OCI-LY1 (cell line): Measurements from ENCODE around the gene MARF1.

Experiments used
- H2AFZ ChIP-seq: fragments of 200-600 bp; sonication (generic), shearing (Covaris generic); 2 replicates; pipeline ENCODE4 v1.6.0; 2014; ENCODE audit warnings: antibody characterized with exemption, mild to moderate bottlenecking, low read length
- H3F3A ChIP-seq: fragments of 200-600 bp; sonication (generic), shearing (Covaris generic); 2 replicates; pipeline ENCODE4 v1.6.0; 2014; ENCODE audit warnings: mild to moderate bottlenecking, antibody characterized with exemption, low read length, moderate library complexity; ENCODE audit not compliant: insufficient read depth
- H3K27ac ChIP-seq: fragments of 200-600 bp; sonication (generic); 2 replicates; pipeline ENCODE4 v1.5.1; 2014; ENCODE audit warnings: low read length, mixed run types, mild to moderate bottlenecking, low read depth; ENCODE audit not compliant: poor library complexity, severe bottlenecking
- H3K27me3 ChIP-seq: fragments of 200-600 bp; sonication (generic); 2 replicates; pipeline ENCODE4 v1.6.0; 2014; ENCODE audit warnings: antibody characterized with exemption, mild to moderate bottlenecking, low read length, moderate library complexity; ENCODE audit not compliant: insufficient read depth
- H3K36me3 ChIP-seq: fragments of 200-600 bp; sonication (generic); 2 replicates; pipeline ENCODE4 v1.6.1; 2014; ENCODE audit warnings: mild to moderate bottlenecking, antibody characterized with exemption, low read length, moderate library complexity, mixed read lengths; ENCODE audit not compliant: insufficient read depth
- H3K4me1 ChIP-seq: fragments of 200-600 bp; sonication (generic); 2 replicates; pipeline ENCODE4 v1.5.1; 2014; ENCODE audit warnings: mild to moderate bottlenecking, low read length, moderate library complexity; ENCODE audit not compliant: insufficient read depth, severe bottlenecking
- H3K4me2 ChIP-seq: fragments of 200-600 bp; sonication (generic), shearing (Covaris generic); 2 replicates; pipeline ENCODE4 v1.6.1; 2014; ENCODE audit warnings: low read length
- H3K4me3 ChIP-seq: fragments of 200-600 bp; sonication (generic); 2 replicates; pipeline ENCODE4 v1.5.1; 2014; ENCODE audit warnings: low read length, low read depth, mild to moderate bottlenecking, mixed read lengths; ENCODE audit not compliant: poor library complexity, severe bottlenecking
- H3K79me2 ChIP-seq: fragments of 200-600 bp; shearing (Covaris generic); 2 replicates; pipeline ENCODE4 v1.6.1; 2016; ENCODE audit warnings: mixed run types, low read length, mixed read lengths; ENCODE audit not compliant: insufficient read depth
- H3K9ac ChIP-seq: fragments of 200-600 bp; sonication (generic), shearing (Covaris generic); 2 replicates; pipeline ENCODE4 v1.6.1; 2014; ENCODE audit warnings: mild to moderate bottlenecking, low read length, mixed read lengths
- H3K9me2 ChIP-seq: fragments of 200-600 bp; sonication (generic), shearing (Covaris generic); 2 replicates; pipeline ENCODE4 v1.6.1; 2014; ENCODE audit warnings: low read depth, mild to moderate bottlenecking, low read length, mixed read lengths
- H3K9me3 ChIP-seq: fragments of 200-600 bp; shearing (Covaris generic); 2 replicates; pipeline ENCODE4 v1.6.1; 2014; ENCODE audit warnings: low read length, mixed read lengths
- H4K20me1 ChIP-seq: fragments of 200-600 bp; sonication (generic), shearing (Covaris generic); 2 replicates; pipeline ENCODE4 v1.6.0; 2016; ENCODE audit warnings: mild to moderate bottlenecking, low read length; ENCODE audit not compliant: insufficient read depth
- EZH2 ChIP-seq: fragments of 200-600 bp; sonication (generic), shearing (Covaris generic); IDR thresholded peaks from 2 replicates; pipeline ENCODE4 v1.8.0; 2017; ENCODE audit warnings: borderline replicate concordance, mixed run types, mild to moderate bottlenecking, antibody characterized with exemption, low read length, moderate library complexity, mixed read lengths
- TF ChIP-seq, protein P1 (sequence below): fragments of 200-600 bp; sonication (generic), shearing (Covaris generic); IDR thresholded peaks from 2 replicates; pipeline ENCODE4 v1.5.1; 2017; ENCODE audit warnings: mild to moderate bottlenecking, antibody characterized with exemption, low read length, moderate library complexity, mixed read lengths

The MARF1 gene

GRCh38 chr16:15583526-15583925 lies 59.4 kb downstream of the MARF1 start:
- no peak overlapping the region for H2AFZ ChIP-seq
- H3K9me3 ChIP-seq: peaks cover 12% of the 10 kb centered on the region
- H3K4me2 ChIP-seq: no peak overlapping the region
- H3K79me2 ChIP-seq: no peaks in the 10 kb centered on the region
- H3F3A ChIP-seq: no peaks in the 10 kb centered on the region
- H3K27ac ChIP-seq: no peak overlapping the region
- no peaks in the 10 kb centered on the region for H4K20me1 ChIP-seq
- TF ChIP-seq, protein P1, sequence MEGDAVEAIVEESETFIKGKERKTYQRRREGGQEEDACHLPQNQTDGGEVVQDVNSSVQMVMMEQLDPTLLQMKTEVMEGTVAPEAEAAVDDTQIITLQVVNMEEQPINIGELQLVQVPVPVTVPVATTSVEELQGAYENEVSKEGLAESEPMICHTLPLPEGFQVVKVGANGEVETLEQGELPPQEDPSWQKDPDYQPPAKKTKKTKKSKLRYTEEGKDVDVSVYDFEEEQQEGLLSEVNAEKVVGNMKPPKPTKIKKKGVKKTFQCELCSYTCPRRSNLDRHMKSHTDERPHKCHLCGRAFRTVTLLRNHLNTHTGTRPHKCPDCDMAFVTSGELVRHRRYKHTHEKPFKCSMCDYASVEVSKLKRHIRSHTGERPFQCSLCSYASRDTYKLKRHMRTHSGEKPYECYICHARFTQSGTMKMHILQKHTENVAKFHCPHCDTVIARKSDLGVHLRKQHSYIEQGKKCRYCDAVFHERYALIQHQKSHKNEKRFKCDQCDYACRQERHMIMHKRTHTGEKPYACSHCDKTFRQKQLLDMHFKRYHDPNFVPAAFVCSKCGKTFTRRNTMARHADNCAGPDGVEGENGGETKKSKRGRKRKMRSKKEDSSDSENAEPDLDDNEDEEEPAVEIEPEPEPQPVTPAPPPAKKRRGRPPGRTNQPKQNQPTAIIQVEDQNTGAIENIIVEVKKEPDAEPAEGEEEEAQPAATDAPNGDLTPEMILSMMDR: no peak
- no peak for TF ChIP-seq EZH2
- no peak overlapping the region for H3K4me3 ChIP-seq
- no peak overlapping the region for H3K9ac ChIP-seq
- no peaks in the 10 kb centered on the region for H3K9me2 ChIP-seq
- H3K27me3 ChIP-seq: no peaks in the 10 kb centered on the region; the same call in 1 of the 2 replicates
- no peaks in the 10 kb centered on the region for H3K4me1 ChIP-seq
- H3K36me3 ChIP-seq: peaks cover 13% of the 10 kb centered on the region; the same call in 1 of the 2 replicates

DNA sequence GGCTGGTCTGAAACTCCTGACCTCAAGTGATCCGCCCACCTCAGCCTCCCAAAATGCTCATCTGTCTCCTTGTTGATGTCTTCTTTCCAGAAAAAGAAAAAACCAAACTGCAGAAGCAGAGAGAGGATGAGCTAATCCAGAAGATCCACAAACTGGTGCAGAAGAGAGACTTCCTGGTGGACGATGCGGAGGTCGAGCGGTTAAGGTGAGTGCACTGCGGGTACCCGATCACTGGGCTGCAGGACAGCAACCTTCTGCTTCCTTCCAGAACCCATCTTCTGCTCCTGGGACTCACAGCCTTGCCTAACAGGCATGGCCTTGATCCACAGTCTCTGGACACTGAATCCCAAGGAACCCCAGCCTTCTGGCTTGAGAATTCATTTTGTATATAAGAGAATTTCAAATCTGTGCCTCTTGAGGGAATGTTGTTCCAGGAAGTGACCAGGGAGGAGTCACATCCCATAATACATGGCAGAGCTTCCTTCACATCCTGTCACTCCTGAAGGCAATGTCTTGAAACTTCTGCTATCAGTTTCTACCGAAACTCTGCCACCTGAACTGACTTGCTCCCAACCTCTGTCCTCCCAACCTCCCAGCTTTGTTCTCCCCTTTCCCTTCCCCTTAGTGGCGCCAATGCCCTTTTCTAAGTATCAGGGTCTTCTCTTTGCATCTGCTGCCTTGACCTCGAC lies 61.7 kb downstream of the MARF1 start:
- Histone ChIP-seq H3K4me2 (no peak overlapping the region), H3K36me3 (no peaks in the 10 kb centered on the region; the same call in 1 of the 2 replicates), H3K27me3 (no peaks in the 10 kb centered on the region; the same call in 1 of the 2 replicates), H2AFZ (no peak overlapping the region), H3K9me3 (peaks cover 5% of the 10 kb centered on the region; the same call in 1 of the 2 replicates), H3K27ac (no peak overlapping the region), H3K79me2 (no peaks in the 10 kb centered on the region), H3K4me3 (no peak overlapping the region), H3K4me1 (no peaks in the 10 kb centered on the region), H3F3A (no peaks in the 10 kb centered on the region), H3K9me2 (no peaks in the 10 kb centered on the region), H3K9ac (no peak overlapping the region), H4K20me1 (no peaks in the 10 kb centered on the region)
- TF ChIP-seq, protein P1: no peak
- TF ChIP-seq EZH2: no peak

DNA sequence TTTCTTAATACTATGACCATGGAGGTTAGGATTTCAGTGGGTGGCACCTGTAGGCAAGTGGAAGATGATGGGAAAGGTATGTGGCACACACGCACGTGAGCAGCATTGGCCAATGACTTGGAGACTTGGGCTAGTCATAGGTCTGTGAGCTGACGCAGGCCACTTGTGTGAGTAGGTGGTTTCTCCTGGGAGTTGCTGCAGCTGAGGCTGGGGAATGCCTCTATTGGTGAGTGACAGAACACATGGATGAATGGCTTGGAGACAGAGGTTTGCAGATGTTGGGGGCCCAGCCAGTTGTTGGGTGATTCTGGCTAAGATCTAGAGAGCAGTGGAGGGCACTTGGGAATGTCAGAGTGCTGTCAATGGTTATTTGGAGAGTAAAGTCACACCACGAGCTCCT lies 64.1 kb downstream of the MARF1 start:
- no peaks in the 10 kb centered on the region for H4K20me1 ChIP-seq
- H3K9me2 ChIP-seq: no peaks in the 10 kb centered on the region
- no peaks in the 10 kb centered on the region for H3K79me2 ChIP-seq
- no peaks in the 10 kb centered on the region for H3K4me1 ChIP-seq
- H3K36me3 ChIP-seq: no peaks in the 10 kb centered on the region; the same call in 1 of the 2 replicates
- no peak overlapping the region for H3K4me3 ChIP-seq
- H3K9me3 ChIP-seq: no peaks in the 10 kb centered on the region
- no peak overlapping the region for H3K4me2 ChIP-seq
- H3K9ac ChIP-seq: no peak overlapping the region
- no peak overlapping the region for H2AFZ ChIP-seq
- no peak overlapping the region for H3K27ac ChIP-seq
- H3K27me3 ChIP-seq: no peaks in the 10 kb centered on the region; the same call in 1 of the 2 replicates
- no peak for TF ChIP-seq EZH2
- TF ChIP-seq, protein P1: no peak
- H3F3A ChIP-seq: no peaks in the 10 kb centered on the region
